CD4-positive, alpha-beta T cell treated with Interleukin-12 subunit alpha and Interleukin-12 subunit beta, for 1 hour (primary cell): ENCODE measurements around the gene CTDNEP1.

Experiments used
- DNase-seq: peaks from one replicate; pipeline ENCODE4 v3.0.0-alpha.2; 2020

CTDNEP1 gene

DNA sequence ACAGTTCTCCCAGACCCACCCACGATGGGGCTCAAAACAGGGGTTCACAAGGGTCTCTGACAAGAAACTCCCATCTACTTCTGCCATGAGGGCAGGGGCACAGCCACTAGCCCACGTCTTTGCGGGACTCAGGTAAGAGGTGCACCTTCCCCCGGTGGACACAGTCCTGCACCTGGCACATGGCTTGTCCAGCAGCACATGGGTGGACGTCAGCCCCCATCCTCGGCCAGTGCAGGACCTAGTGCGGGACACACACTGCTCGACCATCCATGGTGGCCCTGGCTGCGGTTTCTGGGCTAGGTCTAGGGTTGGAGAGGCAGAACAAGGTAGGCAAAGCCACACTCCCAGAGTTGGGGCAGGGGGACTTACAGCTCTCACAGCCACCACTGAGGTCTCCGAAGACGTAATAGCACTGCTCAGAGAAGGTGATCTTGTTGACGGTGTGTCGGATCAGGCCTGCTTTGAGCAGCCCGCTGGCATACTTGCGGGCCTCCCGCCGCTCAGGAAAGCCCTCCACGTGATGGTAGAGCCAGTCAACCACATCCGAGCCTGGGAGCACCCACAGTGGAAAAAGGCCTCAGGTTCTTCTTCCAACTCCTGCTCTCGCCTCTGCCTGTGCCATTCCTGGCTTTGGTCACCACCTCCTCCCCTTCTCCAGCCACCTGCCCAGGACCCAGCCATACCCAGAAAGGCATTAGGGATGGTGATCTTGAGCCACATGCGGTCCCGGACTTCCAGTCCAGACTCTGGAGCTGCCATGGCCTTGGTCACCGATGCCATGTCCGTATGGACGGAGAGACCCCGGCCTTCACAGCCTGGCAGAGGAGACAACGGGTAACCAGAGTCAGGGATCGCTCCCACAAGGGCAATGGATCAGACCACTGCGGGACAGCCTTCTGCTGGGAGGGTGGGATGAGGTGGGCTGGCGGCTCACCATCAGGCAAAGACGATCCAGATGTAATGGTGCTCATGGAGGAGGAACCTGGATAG lies 24.5 kb downstream of the CTDNEP1 start:
- no peak for DNase-seq

DNA sequence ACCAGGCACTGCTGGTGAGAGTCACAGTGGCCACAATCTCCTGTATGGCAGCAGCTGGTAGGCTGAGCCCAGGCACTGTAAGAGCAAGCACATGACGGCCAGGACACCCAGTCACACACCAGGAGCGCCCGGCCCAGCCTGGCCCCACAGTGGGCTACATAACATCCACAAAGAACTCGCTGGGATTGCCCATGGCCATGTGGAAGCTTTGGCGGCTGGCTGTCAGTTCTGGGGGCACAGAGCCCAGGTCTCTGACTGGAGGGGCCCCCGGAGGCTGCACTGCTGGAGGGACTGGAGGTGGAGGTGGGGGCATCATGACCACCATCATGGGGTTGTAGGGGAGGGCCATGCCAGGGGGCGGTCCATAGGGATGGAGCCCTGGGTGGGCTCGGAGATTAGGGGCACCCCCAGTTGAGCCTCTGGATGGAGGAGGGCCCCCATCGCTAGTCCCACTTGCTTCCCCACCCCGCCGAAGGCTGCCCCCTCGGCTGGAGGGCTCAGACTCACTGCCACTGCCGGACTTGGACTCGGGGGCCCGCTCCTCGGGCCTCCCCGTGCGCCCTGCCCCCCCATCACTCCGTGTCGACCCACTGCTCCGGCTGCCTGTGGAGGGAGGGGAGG lies 25.7 kb downstream of the CTDNEP1 start:
- no peak for DNase-seq

DNA sequence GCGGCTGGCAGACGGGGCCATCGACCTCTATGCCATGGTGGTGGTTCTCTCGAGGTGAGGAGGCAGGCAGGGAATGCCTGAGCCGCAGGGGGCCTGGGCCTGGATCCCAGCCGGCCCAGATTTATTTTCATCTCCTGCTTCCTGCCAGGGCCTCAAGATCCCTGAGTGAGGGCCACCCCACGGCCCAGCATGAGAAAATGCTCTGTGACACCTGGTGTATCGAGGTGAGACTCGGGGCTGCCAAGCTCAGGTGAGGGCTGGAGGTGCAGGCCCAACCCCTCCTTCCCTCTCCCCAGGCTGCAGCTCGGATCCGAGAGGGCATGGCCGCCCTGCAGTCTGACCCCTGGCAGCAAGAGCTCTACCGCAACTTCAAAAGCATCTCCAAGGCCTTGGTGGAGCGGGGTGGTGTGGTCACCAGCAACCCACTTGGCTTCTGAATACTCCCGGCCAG lies 26.8 kb downstream of the CTDNEP1 start:
- DNase-seq: no peak

DNA sequence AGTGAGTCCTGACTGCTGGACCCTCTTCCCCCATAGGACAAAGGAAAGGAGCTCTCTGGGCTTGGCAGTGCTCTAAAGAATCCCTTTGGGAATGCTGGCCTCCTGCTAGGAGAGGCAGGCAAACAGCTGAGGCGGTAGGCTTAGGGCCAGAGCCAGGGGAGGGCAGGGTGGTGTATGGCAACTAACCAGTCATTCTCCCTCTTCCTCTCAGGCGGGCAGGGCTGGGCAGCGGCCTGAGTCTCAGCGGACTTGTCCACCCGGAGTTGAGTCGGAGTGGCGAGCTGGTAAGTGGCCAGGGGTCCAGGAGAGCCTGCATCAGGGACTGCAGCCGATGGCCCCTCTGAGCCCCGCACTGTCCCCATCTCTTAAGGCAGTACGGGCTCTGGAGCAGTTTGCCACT lies 27.4 kb downstream of the CTDNEP1 start:
- no peak for DNase-seq

DNA sequence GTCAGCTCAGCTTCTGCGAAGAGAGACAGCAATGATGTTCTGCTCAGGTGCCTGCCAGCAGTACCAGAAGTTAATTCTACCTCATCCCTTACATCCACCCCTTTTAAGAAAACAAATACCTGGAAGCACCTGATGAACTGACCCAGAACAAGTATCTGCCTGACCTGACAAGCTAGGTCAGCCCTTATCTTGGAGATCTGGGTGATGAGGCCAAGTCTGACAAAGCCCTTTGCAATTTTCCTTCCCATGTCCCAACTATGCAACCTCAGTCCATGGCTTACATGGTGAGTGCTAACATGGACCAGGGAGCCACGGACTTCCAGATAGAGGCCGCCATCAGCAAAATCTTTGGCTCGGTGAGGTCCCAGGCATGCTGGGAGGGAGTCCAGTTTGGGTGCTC lies 28.2 kb downstream of the CTDNEP1 start:
- no peak for DNase-seq

DNA sequence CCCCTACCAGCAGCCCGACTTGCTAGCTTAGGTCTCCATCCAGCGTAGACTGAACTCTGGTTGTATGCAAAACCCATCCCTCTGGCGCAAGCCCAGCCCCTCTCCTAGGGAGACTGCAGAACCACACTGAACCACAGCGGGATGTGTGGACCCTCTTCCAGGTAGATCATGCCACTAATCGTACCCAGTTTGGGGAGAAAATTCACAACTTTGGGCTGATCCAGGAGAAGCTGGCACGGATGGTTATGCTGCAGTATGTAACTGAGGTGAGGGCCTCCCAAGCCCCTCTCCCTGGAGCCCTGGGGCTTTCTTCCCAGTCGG lies 28.6 kb downstream of the CTDNEP1 start:
- DNase-seq: no peak

DNA sequence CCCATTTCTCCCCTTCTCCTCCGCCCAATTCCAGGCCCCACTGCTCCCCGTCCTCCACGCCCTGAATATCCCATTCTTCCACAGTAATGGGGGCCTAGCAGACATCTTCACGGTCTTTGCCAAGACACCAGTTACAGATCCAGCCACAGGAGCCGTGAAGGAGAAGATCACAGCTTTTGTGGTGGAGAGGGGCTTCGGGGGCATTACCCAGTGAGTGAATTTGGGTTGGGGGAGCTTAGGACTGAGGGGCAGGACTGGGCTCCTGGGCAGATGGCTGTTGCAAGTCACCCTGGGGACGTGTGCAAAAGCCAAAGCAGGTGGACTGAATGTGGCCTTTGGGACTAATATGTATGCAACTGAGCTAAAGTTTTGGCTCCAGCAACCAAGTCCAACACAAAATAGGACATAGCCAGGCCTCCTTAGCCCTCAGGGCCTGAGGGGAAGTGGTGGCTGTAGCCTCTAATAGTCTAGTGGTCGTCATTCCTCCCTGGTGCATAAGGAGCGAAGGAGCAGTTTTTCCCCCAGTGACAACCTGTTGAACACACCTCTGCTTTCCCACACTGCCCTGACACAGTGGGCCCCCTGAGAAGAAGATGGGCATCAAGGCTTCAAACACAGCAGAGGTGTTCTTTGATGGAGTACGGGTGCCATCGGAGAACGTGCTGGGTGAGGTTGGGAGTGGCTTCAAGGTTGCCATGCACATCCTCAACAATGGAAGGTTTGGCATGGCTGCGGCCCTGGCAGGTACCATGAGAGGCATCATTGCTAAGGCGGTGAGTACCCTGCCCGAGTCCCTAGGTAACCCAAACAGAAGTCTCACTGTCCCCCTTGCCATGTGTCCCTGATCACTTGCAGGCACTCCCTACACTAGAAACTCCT lies 29.2 kb downstream of the CTDNEP1 start:
- no peak for DNase-seq

DNA sequence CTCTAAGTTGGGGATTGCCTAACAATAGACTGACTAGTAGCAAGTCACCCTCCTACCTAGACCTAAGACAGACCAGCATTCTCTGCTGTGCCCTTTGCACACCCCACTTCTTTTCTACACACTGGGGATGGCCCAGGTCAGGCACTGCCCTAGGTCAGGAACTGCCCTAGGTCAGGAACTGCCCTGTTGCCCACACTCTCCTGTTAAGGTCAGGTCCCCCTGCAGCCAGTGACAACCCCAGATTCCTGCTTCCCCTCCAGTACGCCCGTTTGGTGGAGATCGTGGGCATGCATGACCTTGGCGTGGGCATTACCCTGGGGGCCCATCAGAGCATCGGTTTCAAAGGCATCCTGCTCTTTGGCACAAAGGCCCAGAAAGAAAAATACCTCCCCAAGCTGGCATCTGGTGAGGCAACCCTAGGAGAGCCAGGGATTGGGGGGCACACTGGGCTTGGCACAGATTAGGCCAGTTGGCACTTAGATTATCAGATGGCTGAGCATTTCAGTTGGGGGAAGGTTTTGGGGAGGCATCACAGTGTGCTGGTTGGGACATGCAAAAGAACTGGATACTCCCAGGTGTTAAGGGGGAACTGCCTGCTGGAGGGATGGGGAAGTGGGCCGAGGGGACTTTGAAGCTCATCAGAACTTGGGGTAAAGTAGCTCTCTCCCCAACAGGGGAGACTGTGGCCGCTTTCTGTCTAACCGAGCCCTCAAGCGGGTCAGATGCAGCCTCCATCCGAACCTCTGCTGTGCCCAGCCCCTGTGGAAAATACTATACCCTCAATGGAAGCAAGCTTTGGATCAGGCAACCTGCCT lies 30.0 kb downstream of the CTDNEP1 start:
- no peak for DNase-seq

DNA sequence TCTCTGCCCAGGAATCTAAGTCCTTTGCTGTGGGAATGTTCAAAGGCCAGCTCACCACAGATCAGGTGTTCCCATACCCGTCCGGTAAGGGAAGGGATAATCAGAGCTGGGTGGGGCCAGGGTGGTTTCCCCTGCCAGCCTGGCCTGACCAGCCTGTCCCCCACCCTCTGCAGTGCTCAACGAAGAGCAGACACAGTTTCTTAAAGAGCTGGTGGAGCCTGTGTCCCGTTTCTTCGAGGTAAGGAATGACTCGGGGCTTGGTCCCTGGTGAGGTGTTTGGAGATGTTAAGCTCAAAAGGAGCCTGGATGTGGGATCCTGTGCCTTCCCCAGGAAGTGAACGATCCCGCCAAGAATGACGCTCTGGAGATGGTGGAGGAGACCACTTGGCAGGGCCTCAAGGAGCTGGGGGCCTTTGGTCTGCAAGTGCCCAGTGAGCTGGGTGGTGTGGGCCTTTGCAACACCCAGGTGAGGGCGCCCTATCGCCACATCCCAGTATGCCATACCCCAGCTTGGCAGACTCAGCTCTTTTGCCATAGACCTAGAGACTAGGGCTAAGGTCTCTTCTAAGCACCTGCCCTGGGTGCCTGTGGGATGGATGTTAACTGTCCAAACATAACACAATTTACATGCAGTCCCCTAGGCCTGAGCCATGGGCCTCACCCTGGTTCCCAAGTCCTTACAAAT lies 30.8 kb downstream of the CTDNEP1 start:
- DNase-seq: peak; percentile 71

DNA sequence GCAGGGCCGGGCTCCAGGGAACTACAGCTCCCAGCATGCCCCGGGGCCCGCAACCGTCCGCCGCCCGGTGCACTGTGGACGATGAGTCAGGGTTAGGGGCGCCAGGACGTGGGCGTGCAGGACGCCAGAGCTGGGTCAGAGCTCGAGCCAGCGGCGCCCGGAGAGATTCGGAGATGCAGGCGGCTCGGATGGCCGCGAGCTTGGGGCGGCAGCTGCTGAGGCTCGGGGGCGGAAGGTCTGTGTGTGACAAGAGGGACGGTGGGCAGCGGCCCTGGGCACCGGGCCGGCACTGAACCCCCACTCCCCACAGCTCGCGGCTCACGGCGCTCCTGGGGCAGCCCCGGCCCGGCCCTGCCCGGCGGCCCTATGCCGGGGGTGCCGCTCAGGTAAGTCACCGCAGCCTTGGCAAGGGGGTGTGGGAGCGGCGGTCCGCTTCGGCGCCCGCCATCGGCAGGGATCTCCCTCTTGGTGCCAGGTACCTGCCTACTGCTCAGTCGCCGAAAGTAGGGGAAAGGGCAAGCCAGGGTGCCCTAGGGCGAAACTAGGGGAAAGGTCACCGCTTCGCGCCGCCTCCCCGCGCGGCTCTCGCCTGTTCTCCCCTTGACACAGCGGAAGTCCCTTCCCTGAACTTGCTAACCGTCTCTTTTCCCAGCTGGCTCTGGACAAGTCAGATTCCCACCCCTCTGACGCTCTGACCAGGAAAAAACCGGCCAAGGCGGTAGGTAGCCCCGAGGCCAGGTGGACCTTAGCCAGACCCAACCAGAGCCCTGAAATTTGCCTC lies 31.5 kb downstream of the CTDNEP1 start, which contains the start of the genes ACADVL and DLG4:
Gene ACADVL (plus strand): TSS at position 127 of the 781 bp plus-strand sequence. CDS start 47 bp downstream, at position 174.
Gene DLG4 (minus strand): TSS at position 25 of the 781 bp plus-strand sequence.
- peak; percentile 83 for DNase-seq

DNA sequence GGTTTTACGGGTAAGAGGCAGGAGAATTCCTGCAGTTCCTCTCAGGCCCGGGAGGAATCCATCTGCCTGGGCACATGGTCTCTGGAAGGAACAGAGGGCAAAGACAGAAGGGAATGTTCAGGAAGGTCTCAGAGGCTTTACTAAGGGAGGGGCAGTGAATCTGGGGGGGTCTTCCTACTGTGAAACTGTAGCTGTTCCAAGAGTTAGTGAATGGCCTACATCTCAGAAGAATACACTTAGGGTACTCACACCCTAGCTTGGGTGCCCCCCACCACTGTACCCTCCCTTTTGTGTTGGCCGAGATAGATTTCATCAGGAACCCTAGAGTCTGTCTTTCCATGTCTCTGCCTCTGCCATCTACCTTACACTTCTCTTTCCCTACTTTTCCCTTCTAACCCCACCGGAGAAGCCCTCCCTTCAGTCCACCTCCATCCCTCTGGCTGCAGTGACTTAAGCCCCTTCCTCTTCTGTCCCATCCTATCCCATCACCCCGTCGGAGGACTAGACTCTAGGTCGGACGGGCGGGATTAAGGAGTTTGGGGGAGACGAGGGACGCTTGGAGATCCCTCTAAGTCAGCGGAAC lies 32.2 kb downstream of the CTDNEP1 start:
- DNase-seq: no peak

DNA sequence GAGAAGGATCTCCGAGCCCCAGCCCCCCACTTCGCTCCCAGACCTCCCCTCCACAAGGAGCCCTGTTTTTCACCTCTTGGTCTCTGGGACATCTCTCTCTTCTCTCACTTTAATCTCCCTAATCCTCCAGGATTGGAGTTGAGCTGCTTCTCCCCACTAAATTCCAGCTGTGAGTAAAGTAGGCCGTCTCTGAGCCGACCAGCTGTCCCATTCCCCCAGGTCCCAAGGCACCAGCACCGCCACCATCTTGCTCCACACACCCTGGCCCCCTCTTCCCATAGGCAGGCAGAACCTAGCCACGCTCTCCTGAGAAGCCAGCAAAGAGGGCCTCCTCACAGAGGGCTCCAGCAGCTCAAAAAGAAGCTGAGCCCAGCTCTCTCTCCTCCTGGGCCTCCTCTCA lies 32.8 kb downstream of the CTDNEP1 start:
- no peak for DNase-seq

DNA sequence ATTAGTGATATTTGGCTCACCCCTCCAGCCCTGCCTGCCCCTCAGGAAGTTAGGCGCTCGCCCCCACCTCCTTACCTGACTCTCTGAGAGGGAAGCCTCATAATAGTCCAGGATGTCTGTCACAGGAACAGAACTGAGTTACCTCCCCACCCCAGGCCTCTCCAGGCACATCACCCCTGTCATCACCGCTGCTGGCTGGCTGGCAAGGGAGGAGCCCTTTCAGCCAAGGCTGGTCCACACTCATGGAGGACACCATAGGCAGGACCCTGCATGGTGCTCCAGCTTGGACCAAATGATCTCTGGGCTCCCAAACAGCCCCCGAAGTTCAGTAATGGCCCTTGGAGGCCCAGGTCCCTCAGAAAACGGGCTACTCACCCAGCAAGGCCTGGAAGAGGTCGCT lies 33.4 kb downstream of the CTDNEP1 start:
- no peak for DNase-seq

DNA sequence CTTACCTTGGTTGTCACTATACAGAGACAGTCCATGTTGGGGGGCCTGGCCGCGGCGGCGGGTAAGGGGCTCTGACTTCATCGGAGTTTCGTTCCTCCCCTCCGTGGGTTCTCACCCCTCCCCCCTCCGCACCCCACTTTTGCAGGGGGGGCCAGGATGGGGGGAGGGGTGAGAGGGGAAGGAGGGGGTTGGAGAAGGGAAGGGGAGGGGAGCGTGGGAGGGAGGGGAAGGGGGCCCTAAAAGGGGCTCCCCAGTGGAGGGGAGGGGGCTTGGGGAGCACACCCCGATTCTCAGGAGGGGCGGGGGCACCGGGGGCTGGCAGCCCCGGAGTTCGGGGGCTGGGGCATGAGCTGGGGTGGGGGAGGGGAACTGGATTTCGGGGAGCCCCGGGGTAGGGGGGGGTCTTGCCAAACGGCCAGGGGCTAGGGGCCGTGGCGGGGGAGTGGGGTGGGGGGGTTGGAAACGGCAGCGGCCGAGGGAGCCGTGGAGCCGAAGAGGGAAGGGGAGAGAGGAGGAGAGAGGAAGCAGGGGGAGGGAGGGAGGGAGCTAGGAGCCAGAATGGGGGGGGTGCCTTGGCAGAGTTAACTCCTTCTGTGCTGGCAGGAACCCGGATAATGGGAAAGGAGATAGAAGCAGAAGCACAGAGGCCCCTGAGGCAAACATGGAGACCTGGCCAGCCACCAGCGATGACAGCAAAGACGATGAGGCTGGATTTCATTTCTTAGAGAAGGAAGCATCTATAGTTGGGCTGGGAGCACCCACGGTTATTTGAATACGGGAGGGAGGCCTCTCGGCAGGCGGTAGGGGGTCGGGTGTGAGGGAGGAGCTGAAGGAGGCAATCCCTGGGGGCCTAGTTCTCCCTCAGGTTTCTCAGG lies 34.2 kb downstream of the CTDNEP1 start:
- DNase-seq: peak; percentile 26

DNA sequence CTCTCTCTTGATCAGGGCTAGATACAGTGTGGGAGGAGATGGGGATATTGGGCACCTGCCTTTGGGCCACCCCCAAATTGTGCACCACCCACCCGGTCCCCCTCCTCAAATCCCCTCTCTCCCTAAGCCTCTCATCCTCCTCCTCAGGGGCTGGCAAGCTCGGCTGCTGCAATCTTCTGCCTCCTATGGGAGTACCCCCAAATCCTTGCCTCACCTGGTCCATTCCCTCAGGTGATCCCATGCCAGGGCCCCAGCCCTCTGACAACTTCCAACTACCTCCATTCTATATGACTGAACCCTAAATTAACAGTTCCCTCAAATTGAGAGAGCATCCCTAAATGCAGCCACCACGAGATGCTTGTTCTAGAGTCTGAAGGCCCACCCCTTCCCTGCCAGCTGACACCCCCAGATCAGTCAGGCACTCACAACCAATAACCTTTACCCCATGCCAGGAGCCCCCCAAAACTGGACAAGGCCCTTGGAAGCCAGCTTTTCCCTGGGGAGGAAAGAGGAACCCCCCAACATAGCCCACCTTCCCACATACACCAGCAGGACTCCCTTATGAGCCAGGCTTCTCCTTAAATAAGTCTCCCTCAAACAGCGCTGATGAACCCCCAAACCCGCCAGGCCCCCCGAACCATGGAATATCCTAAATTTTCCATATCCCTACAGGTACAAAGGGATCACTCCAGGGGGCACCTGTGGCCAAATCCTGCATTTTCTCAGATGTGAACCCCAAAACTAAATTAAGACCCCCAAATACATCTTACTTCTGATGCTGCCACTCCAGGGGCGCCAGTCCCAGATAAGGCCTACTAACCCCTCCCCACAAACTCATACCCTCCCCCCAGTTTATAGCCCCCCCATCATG lies 35.1 kb downstream of the CTDNEP1 start:
- DNase-seq: no peak

DNA sequence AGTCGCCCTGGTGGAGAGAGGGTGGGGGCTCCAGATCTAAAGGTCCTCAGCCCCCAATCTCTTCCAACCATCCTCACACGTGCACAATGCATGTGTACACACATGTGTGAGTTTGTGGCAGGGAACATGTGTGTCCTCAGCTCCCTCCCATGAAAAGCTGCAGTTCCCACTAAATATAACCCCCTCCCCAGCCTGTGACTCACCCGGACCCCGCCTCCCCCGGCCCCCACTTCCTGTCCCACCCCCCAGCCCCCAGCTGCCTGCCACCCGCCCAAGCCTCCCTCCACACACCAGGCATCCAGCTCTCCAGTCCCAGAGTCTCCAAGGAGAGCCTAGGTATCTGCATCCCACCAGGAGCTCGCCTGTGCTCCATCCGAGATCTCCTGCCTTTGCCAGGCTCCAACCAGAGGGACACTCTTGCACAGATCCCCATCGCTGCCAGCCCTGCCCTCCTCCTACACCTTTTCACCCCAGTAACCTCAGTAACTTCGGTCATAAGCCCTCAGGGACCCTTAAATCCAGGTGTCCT lies 35.8 kb downstream of the CTDNEP1 start:
- DNase-seq: peak; percentile 26

DNA sequence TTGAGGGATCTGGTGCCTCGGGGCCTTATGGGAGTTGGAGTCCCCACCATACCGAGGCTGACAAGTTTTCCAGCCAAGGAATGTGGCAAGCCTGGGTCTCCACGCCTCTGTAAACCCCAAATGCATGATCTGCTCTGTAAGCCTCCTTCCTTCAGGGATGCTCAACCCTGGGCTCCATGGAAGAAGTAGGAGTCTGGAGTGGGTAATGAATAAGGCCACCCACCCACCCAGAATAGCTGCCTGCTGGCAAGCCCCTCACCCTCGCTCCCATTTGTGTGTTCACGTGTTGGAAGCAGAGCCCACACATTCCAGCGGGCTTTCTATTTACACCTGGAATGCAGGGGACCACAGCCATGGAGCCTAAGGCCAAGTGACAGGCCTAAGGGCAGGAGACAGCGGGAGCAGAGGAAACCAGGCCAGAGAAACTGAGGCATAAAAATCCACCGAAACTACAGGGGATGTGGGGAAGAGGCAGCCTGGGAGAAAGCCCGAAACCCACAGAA lies 36.3 kb downstream of the CTDNEP1 start:
- no peak for DNase-seq
